ELR (cell line): Measurements from ENCODE around the gene ACOX3.
"Not testable (repeated sequence)": the region's sequence is repeated elsewhere in the genome, so short reads cannot be mapped to it uniquely, and the experiment has no call there.

Experiments
- DNase-seq: peaks from one replicate; pipeline ENCODE4 v3.0.0-alpha.2; 2015; ENCODE audit warnings: low read depth

Gene ACOX3

DNA sequence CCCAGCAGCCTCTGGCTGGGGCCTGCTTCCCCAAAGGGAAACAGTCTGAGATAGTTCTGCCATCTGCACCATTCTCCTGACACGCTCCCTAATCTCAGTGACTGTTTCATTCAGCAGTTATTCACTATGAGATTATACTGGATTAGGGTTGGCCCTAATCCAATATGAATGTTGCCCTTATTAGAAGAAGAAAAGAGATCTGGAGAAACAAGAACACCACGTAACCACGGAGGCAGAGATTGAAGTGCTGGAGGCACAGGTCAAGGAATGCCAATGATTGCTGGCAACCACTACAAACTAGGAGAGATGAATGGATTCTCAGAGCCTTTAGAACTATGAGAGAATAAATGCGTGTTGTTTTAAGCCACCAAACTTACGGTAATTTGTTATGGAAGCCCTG, 7.4 kb downstream of the ACOX3 start:
- no peak for DNase-seq

DNA sequence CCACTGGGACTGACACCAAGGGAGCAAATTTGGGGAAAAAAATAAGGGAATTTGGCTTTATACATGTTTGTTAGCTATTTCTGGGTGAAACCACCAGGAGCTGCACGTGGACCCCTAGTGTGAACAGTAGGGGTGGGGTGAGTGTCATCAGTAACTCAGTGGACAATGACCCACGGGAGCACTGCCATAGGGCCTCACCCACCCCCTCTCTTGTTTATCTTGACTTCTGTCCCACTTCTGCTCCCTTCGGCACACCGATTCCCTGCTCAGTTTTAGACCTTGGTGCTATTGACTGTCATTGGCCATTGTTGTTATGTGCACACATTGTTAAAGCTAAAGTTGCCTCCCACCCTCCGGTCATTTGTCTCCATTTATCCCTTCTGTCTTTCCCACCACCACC, 9.0 kb downstream of the ACOX3 start:
- DNase-seq = no peak

DNA sequence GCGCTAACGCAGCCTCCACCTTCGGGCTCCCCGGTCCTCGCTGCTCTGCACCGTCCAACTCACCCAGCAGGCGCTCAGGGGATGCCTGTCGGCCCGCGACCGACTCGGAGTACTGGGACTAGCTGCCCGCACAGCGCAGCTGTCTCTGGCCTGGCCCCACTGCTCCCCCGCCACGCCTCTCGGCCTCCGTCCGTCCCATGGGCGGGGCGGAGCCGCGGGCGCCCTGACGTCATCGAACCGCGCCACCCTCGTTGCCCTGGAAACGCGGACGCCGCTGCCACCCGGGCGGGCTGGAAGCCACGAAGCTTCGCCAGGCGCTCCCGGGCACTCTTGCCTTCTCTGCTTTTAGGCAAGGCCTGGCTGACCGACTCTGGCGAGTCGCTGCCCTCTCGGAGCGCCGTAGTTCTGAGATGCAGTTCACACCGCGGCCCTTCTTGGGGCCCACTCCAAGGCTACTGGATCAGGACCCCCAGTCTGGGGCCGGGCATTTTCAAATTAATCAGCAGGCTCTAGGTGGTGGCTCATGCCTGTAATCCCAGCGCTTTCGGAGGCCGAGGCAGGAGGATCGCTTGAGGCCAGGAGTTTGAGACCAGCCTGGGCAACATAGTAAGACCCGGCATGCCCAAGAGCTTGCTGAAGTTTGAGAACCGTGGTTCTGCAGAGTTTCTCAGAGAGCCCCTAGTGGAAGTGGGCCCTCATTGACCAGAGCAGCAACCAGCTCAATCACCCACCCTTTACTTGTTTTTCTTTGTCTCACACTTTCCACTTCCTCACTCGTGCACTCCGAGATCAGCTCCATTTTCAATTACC, 12.0 kb downstream of the ACOX3 start:
- DNase-seq = peak; percentile 87

DNA sequence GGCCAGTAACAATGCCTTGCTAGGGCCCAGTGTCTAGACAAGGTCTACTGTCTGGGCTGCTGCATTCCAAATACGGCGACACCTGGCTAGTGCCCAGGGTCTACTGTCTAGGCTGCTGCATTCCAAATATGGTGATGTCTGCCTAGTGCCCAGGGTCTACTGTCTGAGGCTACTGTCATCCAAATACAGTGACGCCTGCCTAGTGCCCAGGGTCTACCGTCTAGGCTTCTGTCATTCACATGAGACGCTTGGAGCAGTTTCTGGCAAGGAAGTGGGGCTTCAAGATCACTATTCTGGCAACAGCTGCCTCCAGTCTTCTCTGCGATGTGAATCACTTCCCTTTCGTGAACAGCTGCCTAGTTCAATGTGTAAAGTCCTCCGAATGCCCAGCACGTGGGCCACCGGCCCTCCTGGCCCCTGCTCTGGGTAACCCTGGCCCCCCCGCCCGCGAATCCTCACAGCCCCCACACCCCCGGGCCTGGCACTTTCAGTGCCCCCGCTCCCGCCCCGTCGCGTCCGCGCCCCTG, 12.7 kb downstream of the ACOX3 start:
- DNase-seq = peak; percentile 37

DNA sequence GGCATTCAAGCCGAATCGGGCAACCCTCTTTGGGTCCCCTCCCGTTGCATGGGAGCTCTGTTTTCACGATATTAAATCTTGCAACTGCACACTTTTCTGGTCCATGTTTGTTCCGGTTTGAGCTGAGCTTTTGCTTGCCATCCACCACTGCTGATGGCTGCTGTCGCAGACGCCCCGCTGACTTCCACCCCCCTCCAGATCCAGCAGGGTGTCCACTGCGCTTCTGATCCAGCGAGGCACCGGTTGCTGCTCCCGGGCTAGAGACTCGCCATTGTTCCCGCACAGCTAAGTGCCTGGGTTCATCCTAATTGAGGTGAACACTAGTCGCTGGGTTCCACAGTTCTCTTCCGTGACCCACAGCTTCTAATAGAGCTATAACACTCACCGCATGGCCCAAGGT, 13.3 kb downstream of the ACOX3 start:
- DNase-seq = no peak

DNA sequence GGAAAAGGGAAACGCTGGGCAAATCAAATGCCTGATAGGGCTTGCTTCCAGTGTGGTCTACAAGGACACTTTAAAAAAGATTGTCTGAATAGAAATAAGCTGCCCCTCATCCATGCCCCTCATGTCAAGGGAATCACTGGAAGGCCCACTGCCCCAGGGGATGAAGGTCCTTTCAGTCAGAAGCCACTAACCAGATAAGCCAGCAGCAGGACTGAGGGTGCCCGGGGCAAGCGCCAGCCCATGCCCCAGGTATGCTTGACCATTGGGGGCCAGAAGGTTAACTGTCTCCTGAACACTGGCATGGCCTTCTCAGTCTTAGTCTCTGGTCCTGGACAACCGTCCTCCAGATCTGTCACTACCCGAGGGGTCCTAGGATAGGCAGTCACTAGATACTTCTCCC, 17.7 kb downstream of the ACOX3 start:
- DNase-seq = no peak

DNA sequence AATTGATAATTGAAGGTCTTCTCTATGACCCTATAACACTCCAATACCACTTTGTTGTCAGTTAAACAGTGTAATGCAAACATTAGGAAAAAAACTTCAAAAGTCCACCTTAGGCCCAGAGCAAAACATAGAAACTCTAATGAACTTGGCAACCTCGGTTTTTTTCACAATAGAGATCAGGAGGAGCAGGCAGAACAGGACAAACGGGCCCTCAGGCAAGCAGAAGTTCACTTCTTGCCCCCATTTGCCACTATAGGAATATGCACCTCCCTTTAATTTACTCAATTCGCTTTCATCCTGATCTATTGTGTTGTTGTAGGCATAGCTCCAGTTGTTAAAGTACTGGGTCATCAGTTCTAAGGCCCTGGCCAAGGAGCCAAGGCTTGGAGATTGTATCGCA, 18.2 kb downstream of the ACOX3 start:
- DNase-seq = no peak

DNA sequence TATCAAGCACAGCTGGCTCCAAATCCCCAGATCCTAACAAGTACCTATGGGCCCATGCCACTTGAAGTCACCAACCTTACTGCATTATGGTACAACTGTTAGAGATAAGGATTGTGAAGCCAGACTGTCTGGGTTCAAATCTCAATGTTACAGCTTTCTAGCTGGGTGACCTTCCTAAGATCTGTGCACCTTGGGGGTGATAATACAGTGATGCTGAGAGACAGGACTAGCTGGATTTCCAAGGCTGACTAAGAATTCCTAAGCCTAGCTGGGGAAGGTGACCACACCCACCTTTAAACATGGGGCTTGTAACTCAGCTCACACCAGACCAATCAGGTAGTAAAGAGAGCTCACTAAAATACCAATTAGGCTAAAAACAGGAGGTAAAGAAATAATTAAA, 20.4 kb downstream of the ACOX3 start:
- DNase-seq = not testable (repeated sequence)

DNA sequence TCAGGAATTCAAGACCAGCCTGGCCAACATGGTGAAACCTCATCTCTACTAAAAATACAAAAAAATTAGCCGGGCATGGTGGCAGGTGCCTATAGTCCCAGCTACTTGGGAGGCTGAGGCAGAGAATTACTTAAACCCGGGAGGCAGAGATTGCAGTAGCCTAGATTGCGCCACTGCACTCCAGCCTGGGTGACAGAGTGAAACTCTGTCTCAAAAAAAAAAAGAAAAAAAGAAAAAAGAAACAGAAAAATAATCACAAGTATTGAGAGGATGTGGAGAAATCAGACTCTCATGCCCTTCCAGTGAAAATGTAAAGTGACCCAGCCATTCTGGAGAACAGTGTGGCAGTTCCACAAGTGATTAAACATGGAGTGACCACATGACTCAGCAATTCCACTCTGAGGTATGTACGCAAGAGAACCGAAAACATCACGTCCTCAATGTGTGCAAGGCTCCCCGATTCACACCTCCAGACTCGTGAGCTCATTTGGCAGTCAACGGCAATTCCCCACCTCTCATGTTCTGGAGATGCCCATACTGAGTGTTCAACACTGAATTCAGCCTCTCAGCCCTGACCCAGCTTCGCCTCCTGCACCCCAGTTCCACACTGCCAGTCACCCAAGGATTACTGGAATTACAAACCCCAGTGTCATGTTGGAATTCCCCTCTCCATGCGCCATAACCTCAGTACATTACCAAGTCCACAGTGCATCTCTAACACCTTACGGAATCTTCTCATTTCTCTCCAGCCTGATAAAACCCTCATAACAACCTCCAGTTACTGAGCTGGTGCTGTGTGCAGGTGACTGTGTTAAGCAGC, 21.1 kb downstream of the ACOX3 start:
- peak; percentile 29 for DNase-seq

DNA sequence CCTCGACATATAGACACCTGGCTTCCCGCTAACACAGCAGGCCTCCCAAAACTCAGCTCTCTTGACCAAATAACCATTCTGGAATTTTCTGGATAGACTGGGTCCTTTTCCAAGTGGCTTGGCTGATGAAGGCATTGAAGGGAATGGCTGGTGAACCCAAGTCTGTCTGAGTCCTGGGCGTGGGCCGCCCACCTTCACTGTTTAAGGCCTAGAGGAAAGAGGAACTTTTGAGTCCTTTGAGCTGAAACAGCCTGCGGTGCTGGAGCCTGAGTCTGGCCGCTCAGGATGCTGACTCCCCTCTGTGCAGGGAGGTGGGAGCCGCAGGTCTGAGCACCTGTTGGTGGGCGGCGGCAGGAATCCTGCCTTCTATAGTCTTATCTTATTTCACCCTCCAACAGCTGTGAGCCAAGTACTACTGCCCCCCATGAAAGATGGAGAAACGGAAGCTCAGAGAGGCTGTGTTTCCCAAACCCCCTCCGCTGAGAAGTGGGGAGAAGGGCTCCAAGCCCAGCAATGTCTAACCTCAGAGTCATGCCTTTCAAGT, 23.4 kb downstream of the ACOX3 start:
- DNase-seq = no peak

DNA sequence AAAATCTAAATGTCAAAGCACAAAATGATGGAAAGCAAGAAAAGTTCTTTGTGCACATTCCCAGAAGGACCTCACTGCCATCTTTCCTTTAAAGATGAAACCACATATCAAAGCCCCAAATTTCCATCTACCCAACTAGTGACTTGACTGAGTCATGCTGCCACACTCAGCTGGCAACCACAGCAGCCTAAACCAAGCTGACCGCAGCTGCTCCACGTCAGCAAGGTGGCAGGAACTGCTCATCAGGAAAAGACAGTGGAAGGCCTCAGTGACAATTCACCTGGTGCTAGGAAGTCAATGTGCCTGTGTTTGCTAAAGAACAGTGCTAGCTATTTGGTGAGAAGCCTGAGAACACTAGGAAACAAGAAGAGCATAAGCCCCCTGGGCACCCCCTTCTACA, 26.1 kb downstream of the ACOX3 start:
- no peak for DNase-seq

DNA sequence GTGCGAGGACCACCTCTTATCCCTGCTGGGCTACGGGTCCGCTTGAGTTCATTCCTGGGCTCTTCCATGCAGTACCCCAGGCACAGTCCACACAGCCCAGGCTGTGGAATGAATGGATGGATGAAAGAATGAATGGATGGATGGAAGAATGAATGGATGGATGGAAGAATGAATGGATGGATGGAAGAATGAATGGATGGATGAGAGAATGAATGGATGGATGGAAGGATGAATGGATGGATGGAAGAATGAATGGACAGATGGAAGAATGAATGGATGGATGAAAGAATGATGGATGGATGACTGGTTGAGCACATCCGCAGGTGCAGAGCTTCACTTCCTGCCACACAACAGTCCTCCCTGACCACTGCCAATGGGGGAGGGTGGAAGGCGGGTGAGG, 28.2 kb downstream of the ACOX3 start:
- no peak for DNase-seq

DNA sequence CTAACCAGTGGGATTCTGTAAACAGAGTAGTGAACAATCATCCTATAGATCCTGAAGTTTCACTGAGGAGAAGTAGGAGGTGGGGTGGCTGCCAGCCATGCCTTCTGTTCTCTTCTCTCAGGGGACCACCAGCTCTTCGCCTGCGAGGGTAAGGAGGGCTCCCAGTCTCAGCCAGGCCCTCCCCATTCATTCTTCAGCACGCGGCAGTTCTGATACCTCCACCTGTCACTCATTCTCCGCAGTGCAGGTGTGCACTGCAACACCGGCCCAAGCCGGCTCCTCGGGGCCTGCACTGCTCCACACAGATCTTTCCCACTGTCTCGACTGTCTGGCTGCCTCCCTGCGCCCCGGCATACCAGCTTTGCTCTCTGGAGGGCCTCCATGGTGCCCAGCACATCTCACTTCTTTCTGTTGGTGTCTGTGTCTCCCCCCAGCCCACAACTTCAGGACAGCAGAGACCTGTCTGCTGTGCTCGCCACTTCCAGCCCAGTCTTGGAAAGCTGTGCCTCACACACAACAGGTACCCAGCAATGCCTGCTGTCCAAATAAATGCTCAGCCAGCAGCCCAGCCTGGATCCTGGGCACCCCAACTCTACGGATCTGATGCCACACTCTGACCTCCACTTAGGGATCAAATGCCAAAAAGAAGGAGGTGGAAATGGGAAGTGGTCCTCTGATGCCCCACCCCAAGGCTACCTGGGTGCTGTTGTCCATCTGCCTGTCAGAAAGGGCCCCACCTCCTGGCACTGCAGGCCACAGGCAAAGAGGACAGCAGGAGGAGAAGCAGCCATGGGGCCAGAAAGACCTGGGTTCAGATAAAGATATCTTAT, 29.0 kb downstream of the ACOX3 start:
- no peak for DNase-seq

DNA sequence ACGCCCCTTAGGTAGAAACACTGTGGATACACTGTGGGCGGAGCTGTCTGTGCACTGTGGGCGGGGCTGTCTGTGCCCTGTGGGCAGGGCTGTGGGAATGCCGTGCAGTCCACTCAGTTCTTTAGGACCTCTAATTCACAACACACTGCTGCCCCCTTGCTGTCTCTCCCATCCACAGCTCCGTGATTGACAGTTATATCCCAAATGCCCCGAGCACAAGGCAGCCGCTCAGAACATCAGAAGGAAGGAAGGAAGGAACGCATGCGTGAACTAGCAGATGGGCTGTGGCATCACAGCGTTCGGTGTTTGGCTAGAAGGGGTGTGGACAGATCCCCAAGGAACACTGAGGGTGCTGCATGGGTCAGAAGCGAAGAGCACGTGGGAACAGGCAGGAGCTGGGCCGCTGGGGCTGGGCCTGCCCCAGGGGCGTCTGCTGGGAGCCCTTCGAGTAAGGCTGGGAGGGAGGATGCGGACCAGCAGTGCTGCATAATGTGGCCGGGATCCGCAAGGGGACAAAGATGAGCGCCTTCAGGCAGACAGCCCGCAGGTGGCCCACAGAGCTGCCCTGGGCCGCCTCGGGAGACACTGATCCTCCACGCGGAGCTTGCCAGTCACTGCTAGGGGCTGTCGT, 29.8 kb downstream of the ACOX3 start:
- peak; percentile 75 for DNase-seq

DNA sequence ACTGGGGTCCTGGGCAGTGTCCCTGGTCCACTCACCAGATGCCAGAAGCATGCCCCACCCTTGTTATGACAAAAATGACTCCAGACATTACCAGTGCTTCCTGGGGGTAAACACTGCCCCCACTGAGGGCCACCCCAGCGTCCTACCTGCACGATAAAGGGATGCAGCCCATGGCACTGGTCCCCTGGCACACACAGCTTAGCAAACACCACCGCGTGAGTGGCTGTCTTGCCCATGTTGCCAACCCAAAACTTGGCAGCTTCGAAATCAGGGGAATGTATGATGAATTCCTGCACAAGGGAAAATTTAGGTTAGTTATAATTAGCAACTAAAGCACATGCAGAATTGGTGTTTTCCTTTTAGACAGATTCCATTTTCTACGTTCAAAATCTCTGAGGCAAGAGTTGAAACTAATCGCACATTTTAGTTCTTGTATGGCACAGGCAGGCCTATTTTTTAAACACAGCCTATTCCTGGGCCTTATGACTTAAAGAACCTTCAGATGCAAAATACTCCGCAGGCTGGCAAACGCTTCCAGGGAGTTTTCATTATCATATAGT, 30.4 kb downstream of the ACOX3 start:
- no peak for DNase-seq

DNA sequence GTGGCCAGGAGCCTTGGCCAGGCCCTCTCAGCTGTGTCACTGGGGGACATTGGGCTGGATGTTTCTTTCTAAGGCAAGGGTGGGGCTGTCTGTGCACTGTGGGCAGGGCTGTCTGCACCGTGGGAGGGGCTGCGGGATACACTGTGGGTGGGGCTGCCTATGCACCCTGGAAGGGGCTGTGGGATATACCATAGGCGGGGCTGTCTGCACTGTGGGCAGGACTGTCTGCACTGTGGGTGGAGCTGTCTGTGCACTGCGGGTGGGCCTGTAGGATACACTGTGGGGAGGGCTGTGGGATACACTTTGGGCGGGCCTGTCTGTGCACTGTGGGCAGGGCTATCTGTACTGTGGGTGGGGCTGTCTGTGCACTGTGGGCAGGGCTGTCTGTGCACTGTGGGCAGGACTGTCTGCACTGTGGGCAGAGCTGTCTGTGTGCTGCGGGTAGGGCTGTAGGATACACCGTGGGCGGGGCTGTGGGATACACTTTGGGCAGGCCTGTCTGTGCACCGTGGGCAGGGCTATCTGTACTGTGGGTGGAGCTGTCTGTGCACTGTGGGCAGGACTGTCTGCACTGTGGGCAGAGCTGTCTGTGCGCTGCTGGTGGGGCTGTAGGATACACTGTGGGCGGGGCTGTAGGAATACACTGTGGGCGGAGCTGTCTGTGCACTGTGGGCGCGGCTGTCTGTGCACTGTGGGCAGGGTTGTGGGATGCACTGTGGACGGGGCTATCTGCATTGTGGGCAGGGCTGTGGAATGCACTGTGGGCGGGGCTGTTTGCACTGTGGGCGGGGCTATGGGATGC, 31.1 kb downstream of the ACOX3 start:
- peak; percentile 25 for DNase-seq

DNA sequence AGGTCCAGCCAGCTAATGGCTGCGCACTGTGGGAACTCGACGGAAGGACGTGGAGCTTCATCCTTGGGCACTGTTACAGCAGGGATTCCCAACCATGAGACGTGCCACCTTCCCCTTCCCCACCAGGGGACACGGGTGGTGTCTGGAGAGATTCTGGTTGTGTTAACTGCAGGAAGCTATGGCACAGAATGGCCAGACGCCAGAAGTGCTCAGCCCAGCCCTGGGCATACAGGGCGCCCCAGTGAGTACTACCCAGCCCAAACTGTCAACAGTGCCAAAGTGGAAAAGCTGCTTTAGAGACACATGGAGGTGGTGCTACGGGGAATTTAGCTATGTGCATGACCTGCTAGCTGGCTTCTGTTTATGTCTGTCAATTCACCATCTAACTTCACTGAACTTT, 32.8 kb downstream of the ACOX3 start:
- no peak for DNase-seq

DNA sequence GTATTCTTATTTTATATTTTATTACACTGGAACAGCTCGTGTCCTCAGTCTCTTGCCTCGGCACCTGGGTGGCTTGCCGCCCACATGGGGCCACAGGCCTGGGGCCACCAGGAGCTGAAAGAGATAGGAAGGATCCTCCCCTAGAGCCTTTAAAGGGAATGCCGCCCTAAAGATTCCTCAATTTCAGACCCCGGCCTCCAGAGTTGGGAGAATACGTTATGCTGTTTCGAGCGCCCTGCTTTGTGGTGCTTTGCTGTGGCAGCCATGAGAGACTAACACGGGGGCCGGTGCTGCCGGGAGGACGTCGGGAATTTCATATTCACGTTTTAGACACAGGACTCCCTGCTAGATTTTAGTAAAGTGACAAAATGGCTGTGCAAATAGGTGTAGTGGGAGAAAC, 33.2 kb downstream of the ACOX3 start:
- DNase-seq = no peak

DNA sequence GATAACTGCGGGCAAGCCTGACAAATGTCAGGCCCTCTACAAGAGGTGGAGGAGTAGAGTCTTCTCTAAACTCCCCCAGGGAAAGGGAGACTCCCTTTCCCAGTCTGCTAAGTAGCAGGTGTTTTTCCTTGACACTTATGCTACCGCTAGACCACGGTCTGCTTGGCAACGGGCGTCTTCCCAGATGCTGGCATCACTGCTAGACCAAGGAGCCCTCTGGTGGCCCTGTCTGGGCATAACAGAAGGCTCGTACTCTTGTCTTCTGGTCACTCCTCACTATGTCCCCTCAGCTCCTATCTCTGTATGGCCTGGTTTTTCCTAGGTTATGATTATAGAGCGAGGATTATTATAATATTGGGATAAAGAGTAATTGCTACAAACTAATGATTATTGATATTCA, 33.6 kb downstream of the ACOX3 start:
- DNase-seq = peak; percentile 15

DNA sequence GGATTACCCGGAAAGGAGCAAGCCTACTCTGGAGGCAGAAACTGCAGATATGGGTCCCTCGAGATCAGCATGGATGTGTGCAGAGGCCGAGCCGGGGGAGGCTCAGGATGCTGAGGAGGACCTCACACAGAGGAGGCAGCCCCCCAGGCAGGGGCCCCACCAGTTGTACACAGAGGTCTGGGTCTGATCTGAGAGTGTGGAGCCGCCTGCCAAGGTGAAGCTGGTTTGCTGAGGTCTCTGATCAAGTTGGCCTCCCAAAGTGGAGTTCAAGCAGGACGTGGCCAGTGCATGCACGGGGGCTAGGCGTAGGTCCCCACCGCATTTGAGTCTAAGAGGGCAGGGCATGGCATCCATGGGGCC, 35.0 kb downstream of the ACOX3 start:
- no peak for DNase-seq
